ENCODE data around the gene GOLGA6C.
A peak's percentile ranks its signal among the peaks of the same experiment; 100 is the strongest.
"Not testable (repeated sequence)": the region's sequence is repeated elsewhere in the genome, so short reads cannot be mapped to it uniquely, and the experiment has no call there.

GOLGA6C gene

DNA sequence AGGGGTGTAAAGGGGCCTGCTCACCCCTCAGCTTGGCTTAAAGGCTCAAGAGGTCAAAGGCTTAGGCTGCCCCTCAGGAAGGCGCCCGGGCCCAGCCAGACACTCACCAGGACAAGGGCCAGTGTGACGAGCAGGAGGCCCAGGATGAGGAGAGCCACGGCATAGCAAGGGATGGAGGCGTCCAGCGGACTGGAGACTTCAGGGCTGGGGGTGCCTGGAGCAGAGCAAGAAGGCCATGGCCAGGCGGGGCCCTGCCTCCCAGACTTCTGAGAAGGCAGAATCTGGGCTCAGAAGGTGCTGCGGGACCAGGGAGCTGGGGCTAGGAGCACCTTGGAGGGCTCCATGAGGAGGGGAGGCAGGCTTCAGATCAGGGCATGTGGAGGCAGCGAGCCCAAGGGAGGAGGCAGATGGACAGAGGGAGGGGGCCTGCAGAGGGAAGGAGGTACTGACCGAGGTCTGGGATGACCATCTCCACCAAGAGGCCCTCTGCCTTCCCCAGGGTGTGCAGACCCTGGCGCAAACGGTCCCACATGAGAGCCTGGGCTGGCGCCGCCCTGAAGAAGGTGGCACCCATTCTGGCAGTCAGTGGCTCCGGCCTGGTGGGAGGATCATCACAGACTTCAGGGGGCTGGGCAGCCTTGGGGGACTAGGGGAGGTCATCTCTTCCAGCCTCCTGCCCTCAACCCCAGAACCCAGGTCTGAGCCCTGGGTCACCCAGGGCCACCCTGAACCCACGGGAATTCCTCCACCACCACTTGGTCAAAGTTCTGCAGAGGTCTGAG is 32.0 kb upstream of the GOLGA6C start:
- no peak overlapping the region for H3K4me3 ChIP-seq (ENCODE audit: low read length)
- DNase-seq (ENCODE audit: low read depth), result no peak
- TF ChIP-seq, protein P1, sequence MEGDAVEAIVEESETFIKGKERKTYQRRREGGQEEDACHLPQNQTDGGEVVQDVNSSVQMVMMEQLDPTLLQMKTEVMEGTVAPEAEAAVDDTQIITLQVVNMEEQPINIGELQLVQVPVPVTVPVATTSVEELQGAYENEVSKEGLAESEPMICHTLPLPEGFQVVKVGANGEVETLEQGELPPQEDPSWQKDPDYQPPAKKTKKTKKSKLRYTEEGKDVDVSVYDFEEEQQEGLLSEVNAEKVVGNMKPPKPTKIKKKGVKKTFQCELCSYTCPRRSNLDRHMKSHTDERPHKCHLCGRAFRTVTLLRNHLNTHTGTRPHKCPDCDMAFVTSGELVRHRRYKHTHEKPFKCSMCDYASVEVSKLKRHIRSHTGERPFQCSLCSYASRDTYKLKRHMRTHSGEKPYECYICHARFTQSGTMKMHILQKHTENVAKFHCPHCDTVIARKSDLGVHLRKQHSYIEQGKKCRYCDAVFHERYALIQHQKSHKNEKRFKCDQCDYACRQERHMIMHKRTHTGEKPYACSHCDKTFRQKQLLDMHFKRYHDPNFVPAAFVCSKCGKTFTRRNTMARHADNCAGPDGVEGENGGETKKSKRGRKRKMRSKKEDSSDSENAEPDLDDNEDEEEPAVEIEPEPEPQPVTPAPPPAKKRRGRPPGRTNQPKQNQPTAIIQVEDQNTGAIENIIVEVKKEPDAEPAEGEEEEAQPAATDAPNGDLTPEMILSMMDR (conservative IDR thresholded peaks at IDR 0.05; ENCODE audit: low read length), result no peak

GRCh38 chr15:75227112-75227511 is 31.0 kb upstream of the GOLGA6C start:
- not testable (repeated sequence) for DNase-seq (ENCODE audit: low read depth); H3K4me3 ChIP-seq (ENCODE audit: low read length)

DNA sequence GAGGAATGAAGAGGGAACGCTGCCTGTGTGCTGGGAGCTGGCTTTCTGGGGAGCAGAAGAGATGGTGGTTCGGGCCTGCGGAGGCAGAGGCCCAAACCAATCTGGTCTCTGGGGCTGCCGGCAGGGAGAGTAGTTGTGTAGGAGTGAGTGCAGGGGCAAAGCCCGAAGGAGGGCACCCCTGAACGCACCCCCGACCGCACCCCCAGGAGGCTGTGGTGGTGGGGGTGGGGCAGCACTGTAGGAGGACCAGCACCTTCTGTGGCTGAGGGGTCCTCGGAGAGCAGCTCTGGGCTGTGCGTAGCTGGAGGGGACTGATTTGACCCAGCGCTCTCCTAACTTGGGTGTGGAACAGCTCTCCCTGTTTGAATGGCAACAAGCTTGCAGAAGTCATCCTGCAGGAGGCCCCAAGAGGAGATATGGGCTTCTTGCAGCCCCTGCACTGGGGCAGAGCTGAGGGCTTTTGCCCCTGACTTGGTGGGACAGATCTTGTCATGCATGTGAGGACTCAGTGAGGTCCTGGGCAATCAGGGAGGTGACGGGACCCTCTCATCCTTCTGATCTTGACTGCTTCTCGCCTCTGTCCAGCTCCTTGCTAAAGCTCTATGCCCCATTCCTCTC is 30.4 kb upstream of the GOLGA6C start:
- no peak overlapping the region for H3K4me3 ChIP-seq (ENCODE audit: low read length)
- TF ChIP-seq, protein P1 (conservative IDR thresholded peaks at IDR 0.05; ENCODE audit: low read length), result no peak
- no peak for DNase-seq (ENCODE audit: low read depth)

DNA sequence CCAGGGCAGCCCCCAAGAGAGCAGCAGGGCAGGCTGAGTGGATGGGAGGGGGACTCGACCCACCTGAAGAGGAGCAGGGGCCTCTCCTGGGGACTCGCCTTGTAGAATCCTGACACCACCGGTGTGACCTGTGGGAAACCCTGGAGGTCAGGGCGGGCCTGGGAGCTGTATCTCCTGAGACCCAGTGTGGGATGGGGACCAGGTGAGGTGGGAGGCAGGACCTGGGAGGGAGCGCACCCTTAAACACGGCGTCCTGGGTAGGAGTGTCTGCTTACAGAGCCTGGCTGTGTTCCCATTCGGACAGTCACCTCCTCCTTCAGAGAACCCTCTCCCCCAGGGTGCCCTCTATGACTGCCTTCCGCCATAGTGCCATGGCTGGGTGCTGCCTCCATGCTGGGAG is 29.3 kb upstream of the GOLGA6C start:
- no peak overlapping the region for H3K4me3 ChIP-seq (ENCODE audit: low read length)
- no peak for DNase-seq (ENCODE audit: low read depth)
- TF ChIP-seq, protein P1 (conservative IDR thresholded peaks at IDR 0.05; ENCODE audit: low read length), result no peak

DNA sequence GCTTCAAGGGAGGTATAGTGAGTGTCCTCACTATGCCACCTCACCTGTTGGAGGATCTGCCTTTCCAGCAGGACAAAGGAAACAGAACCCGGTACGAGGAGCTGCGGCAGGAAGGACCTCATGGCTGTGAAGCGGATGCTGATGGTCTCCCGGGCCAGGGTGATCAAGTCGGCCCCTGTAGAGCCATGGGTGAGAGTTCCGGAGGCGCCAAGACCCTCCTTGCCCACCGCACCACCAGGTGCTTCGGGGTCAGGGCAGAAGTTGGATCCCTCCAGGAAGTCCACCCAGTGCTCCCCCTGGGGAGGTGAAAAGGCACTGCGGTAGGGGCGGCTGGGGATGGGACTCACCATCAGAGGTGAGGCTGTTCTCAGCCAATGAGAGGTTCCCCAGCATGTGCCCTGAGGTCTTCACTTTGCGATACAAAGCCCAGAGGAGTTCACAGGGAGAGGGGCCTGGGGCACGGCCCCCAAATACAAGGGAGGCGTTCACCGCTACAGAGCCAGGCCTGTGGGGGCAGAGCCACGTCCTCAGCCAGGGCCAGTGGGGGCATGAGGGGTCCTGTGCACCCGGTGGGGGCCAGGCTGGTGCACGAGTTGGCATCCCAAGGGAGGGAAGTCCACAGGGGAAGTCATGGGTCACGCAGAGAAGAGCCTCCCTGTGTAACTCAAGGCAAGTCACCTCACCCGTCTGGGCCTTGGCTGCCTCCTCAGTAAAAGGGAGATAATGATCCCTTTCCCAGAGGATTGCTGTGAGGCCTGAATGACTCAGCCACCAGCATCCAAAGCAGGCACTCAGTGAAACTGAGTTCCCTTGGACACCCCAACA is 28.7 kb upstream of the GOLGA6C start:
- no peak overlapping the region for H3K4me3 ChIP-seq (ENCODE audit: low read length)
- DNase-seq (ENCODE audit: low read depth), result peak; percentile 8
- TF ChIP-seq, protein P1 (conservative IDR thresholded peaks at IDR 0.05; ENCODE audit: low read length), result no peak

DNA sequence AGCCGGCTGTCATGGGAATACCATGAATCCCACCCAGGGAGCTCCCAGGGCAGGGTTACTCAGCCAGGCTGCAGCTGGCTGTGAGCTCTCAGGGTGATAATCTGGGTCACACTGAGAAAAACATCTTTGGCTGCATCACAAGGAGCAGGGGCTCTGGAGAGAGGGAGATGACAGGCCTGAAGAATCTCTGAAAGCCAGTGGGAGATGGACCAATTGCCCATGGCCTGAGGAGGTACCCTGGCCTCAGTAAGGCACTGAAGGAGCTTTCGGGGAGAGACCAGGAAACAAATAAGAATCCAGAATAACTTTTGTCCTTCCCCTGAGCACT is 28.2 kb upstream of the GOLGA6C start:
- H3K4me3 ChIP-seq (ENCODE audit: low read length), result no peak overlapping the region
- no peak for DNase-seq (ENCODE audit: low read depth)
- TF ChIP-seq, protein P1 (conservative IDR thresholded peaks at IDR 0.05; ENCODE audit: low read length), result no peak

- TF ChIP-seq, protein P1 (conservative IDR thresholded peaks at IDR 0.05; ENCODE audit: low read length), result no peak
- H3K4me3 ChIP-seq (ENCODE audit: low read length), result no peak overlapping the region
- DNase-seq (ENCODE audit: low read depth), result no peak
Measured at GRCh38 chr15:75230551-75231371, 27.4 kb upstream of the GOLGA6C start.

Measured in AG10803 (cell line).